SIG-M5 treated with dmso at 0.1 percent for 504 hours (cell line): ENCODE results near the gene ADORA1.

Source experiments
- DNase-seq: peaks from one replicate; lab custom pipeline; 2025; ENCODE audit not compliant: unreplicated experiment; lab: John Stamatoyannopoulos, UW

ADORA1 gene

GRCh38 chr1:203185585-203185984 is 58.1 kb downstream of the ADORA1 start:
- no peak for DNase-seq

- no peak for DNase-seq
Measured at GRCh38 chr1:203186091-203186445, 58.5 kb downstream of the ADORA1 start.

GRCh38 chr1:203186446-203187303 is 59.1 kb downstream of the ADORA1 start, which contains the start of gene CHI3L1:
Gene CHI3L1, minus strand, starts transcription at chr1:203186704. Its CDS starts 81 bp downstream, at chr1:203186623.
- peak; percentile 94 for DNase-seq

DNA sequence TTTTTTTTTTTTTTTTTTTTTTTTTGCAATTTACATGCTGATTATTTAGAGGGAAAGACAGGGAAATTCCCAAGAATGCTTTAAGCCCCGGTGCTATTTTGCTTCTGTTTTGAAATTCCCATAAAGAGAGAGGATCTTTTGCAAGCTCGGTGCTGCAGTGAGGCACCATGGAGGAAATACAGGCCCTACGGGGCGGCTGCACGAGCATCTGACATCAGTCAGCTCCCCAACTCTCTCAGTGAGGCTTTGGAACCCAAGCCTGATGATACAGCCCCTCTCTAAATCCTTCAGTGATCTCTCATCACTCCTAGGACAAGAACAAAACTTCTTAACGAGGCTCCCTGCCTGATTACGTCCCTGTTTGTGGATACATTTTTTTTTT is 59.8 kb downstream of the ADORA1 start:
- no peak for DNase-seq

DNA sequence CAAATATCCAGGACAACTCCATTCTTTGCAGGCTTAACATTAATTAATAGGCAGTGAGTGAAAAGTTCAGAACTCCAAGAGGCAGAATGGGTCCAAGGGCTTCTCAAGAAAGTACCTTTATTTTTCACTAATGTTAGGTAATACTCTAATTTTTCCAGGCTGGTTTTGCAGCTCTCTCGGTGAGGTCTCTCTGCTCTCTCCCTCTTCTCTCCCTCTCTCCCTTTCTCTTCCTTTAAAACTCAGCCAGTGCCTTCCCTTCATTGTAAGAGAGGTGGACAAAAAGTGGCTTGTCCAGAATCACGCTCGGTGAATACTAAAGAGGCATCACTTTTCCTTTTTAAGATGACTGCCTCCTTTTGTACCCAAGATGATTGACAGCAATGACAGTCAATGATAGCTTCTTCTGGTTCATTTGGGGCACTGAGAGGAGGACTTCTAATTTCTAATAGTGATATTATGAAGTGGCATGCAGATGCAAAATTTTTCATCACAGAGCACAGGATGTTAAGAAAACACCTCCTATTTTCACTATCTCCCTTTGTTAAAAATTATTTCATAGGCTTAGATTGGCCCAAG is 60.3 kb downstream of the ADORA1 start:
- DNase-seq, result no peak

DNA sequence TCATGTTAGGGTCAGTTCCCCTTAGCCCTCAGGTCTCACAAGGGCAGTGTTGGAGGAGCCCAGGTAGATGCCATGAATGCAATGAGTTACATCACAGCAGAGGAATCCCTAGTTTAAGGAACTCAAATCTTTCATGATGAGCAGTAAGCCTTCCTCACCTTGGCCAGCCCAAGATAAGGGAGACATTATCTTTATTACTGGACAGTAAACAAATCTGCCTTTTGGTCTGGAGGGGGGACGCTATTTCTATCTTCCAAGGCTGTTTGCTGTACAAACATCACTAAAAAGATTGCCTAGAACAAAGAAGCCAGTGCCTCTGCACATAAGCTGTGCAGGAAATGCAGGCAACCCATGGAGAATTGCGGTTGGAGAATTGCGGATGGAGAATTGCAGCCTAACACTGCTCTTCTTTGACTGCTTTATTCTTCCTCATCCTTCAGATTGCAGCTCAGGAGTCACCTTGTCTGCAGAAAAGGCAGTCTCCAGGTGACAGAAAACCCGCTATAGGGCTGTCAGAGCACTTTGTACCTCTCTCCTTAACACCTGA is 61.2 kb downstream of the ADORA1 start:
- no peak for DNase-seq

- no peak for DNase-seq
Measured at GRCh38 chr1:203189951-203190352, 62.4 kb downstream of the ADORA1 start.

DNA sequence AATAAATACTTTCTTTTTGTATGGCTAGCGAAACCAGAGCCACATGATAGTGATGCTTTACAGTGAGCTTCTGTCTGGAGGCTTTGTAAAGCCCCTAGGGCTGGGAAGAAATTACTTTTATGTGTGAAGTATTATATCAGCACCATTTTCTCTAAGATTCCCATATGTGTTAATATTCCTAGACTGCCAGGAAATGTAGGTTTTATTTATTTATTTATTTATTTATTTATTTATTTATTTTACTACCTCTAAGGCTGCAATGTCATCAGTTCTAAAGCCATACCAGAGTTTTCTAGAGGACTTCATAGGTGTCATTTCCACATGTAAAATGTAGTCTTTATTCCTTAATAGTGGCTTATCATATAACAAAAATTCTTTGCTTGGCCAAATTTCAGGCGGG is 63.4 kb downstream of the ADORA1 start:
- DNase-seq, result no peak

DNA sequence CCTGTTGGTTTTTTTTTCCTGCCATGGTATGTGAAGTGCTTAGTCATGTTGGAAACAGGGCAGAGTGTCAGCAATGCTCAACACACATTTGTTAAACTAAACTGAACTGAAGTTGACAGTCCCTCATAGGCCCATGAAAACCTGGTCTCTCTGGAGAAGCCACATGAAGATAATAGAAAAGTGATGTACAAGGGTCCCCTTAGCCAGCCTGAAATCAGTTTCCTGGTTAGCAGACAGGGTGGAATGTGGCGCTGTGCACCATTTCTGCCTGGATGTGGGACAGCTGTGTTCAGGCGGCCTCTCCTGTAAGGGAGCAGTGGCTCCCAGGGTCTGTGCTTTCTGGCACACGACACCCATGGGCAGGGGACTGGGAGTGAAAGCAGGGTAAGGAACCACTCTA is 68.8 kb downstream of the ADORA1 start:
- DNase-seq, result no peak

- no peak for DNase-seq
Measured at GRCh38 chr1:203197625-203198024, 70.1 kb downstream of the ADORA1 start.

- DNase-seq, result no peak
Measured at GRCh38 chr1:203199002-203199401, 71.5 kb downstream of the ADORA1 start.

- no peak for DNase-seq
Measured at GRCh38 chr1:203199481-203199815, 71.9 kb downstream of the ADORA1 start.

DNA sequence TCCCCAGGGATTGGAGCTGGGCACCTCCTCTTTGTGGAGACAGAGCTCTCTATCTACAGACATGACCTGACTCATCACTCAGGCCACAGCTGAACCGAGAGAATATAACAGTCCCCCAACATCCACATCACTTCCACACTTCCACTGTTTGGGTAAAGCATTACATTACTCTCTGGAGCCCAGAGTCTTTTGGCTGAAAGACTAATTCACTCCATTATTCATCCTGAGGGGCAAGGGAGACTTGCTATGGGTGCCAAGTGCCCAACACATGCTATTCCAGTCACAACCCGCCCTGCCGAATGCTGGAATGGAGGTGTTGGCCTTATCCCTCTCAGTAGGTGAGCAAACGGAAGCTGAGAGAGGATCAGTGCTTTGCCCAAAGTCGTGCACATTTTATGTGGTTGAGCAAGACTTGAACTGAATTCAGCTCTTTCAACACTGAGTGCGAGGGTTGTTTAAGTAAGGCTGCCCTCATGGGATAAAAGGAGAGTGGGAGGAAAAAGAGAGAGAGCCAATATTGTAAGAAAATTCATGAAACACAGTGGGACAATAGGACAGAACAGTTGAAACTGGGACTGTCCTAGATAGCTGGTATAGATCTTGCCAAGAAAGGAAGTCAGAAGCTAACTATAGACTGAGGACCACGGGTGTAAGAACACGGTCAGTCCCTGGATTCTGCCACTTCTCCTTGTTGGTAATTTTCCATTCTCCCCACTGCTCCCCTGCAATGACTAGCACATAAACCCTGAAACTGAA is 72.5 kb downstream of the ADORA1 start:
- peak; percentile 85 for DNase-seq

- DNase-seq, result no peak
Measured at GRCh38 chr1:203200916-203201315, 73.4 kb downstream of the ADORA1 start.

DNA sequence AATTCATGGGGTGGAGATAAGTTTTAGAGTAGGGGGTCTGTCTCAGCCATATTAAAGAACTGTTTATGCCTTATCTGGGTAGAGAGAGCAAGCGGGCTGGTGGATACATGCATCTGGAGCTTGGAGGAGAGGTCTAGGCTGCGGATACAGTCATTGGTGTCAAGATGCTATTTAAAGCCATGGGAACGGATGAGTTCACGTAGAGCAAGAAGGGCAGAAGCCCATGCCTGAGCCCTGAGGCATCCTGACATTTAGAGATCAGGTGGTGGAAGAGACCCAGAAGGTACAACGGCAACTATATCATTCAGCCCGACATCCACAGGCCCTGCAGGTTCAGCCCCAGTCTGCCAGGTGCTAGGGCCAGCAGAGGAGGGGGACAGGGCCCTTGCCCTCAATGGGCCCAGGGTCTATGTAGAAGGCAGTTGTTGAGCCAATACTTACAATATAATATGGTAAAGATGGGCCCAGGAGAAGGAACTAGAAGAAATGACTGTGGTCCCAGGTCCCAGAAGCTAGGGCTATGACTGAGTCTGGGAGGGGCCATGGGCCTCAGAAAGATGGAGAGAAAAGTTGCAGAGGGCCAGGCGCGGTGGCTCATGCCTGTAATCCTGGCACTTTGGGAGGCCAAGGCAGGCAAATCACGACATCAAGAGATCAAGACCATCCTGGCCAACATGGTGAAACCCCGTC is 74.1 kb downstream of the ADORA1 start:
- no peak for DNase-seq

DNA sequence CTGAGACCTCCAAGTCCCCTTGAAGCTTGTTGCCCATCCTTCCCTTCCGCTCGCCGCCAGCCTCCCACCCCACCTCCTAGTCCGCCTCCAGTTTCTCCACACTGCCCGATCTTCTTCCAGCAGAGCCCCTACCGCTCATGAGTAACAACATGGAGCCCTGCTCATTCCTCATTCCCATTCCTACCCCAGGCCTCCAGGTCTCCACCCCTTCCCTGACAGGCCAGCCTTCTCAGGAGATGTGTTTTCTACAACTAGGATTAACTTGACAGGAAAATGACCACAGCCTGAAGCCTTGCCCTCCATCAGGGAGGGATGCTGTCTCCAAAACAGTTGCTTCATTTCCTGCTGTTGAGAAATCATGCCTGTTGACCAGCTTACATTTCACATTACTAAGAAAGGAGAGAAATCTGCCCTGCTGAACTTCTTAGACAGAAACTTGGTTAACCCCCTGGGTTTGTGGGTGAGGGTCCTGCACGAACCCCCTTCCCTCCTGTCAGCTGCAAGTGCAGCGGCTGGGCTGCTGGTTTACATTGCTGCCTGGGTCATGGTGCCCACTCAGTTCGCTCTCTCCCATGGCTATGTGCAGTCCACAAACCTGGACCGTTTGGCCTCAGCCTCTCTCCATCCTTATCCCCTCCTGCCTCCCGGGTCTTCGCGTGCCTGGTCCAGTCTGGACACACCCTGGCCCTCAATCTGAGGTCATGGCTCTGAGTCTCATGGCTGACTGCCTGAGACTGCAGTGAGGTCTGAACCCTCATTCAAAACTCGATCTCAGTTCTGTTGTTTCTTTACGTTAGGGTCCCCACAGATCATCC is 75.1 kb downstream of the ADORA1 start:
- peak; percentile 76 for DNase-seq

- DNase-seq, result no peak
Measured at GRCh38 chr1:203204756-203205155, 77.2 kb downstream of the ADORA1 start.

GRCh38 chr1:203206129-203206687 is 78.7 kb downstream of the ADORA1 start:
- no peak for DNase-seq

GRCh38 chr1:203207751-203208150 is 80.2 kb downstream of the ADORA1 start:
- DNase-seq, result no peak

- DNase-seq, result no peak
Measured at GRCh38 chr1:203208181-203208580, 80.7 kb downstream of the ADORA1 start.
